GM10248 (cell line): ENCODE measurements around the gene ITM2A.
A peak's percentile ranks its signal among the peaks of the same experiment; 100 is the strongest.

Experiments
- CTCF ChIA-PET: fragments of 300-600 bp; sonication (Branson Sonifier 250); formaldehyde crosslinking; extraction: SDS; loops from one replicate; lab custom pipeline; 2021; ENCODE audit warnings: antibody characterized with exemption; lab: Yijun Ruan, JAX
- POLR2A ChIA-PET: fragments of 350-650 bp; sonication (Branson Sonifier 250); formaldehyde crosslinking; extraction: SDS; loops from one replicate; lab custom pipeline; 2020; ENCODE audit warnings: antibody characterized with exemption; lab: Yijun Ruan, JAX
- DNase-seq: peaks from one replicate; pipeline ENCODE4 v3.0.0; 2012; ENCODE audit errors: extremely low spot score
- CTCF ChIP-seq: IDR thresholded peaks from 2 replicates; pipeline ENCODE4 v1.5.1; 2012; ENCODE audit warnings: mild to moderate bottlenecking, low read depth; ENCODE audit errors: extremely low read depth, missing control alignments, control extremely low read depth

Gene ITM2A

GRCh38 chrX:79368441-79368840 lies 1.3 kb upstream of the ITM2A start:
- no peak for TF ChIP-seq CTCF
- no peak for DNase-seq
- ChIA-PET CTCF (no interaction called here), POLR2A (no interaction called here)

GRCh38 chrX:79367907-79368306 lies 773 bp upstream of the ITM2A start:
- no peak for DNase-seq
- no peak for TF ChIP-seq CTCF
- ChIA-PET CTCF (no interaction called here), POLR2A (no interaction called here)

DNA sequence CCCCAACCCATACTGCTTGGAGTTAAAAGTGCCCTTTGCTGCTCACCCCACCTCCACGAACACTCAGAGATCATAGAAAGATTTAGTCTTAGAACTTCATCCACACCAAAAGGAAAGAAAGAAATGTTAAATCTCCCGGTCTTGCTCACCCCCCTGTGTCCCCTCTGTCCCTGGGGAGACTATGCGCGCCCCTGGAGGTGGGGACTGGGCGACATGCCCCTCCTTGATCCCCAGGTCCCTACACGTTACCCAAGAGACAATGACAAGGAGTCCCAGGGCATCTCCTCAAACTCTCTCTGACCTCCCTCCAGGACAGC lies 620 bp downstream of the ITM2A start:
- ChIA-PET CTCF (interaction anchor here (1.3 kb wide), 1 partner anchor 200 kb away, joined by 3 read pairs; no protein-coding TSS in a partner anchor), POLR2A (no interaction called here)
- DNase-seq: peak; percentile 15
- TF ChIP-seq CTCF: no peak

DNA sequence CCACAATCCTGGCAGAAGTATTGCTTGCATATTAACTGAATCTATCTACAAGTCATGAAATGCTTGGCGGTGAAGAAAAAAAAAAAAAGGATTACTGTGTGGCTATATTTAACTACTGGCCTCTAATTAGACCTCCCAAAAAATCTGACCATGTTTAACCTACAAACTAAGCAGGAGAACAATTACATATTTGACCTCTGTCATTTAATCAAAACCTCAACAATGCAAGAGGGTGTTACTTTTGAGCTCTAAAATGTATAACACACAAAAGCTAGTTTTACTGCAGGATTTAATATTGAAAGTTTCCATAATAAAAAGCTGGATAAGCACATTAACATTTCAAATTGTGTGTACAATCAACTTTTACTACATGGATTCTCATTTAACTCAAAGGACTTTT lies 1.5 kb downstream of the ITM2A start:
- TF ChIP-seq CTCF: no peak
- CTCF ChIA-PET: no interaction called here
- POLR2A ChIA-PET: interaction anchor here (0.7 kb wide), 1 partner anchor 1044 kb away, joined by 4 read pairs; no protein-coding TSS in a partner anchor

DNA sequence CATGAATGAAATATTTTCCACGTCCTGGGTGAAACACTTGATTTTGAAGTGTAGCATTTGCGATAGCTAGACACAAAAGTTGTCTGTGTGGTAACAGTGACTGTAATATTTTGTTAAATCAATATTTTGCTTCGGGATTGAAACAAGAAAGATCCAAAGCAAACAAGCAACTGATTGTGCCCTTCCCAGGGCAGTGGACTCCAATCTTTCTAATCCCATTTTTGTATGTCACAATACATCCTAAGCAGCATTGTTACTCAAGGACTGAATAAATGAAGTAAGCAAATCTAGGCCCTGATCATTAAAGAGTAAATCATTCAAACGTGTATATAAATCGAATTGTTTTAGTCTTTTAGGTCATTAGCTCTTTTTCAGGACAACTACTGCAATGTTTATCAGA lies 2.8 kb downstream of the ITM2A start:
- no peak for DNase-seq
- POLR2A ChIA-PET: no interaction called here
- CTCF ChIA-PET: no interaction called here
- TF ChIP-seq CTCF: no peak

More for the DNA sequence above, 1.5 kb downstream of the ITM2A start:
- DNase-seq: no peak

- CTCF ChIA-PET: interaction anchor here (1.2 kb wide), 1 partner anchor 19 kb away, joined by 3 read pairs; no protein-coding TSS in a partner anchor
- no peak for TF ChIP-seq CTCF
- no peak for DNase-seq
- POLR2A ChIA-PET: no interaction called here
These were observed 5.8 kb downstream of the ITM2A start for GRCh38 chrX:79361192-79361870.
